Stimulated activated CD8-positive, alpha-beta memory T cell treated with anti-CD3 and anti-CD28 coated beads, Interleukin-4, amount 100 ng/mL, for 48 hours (primary cell): ENCODE measurements around the gene MAN1A2.
"Not testable (repeated sequence)": the region's sequence is repeated elsewhere in the genome, so short reads cannot be mapped to it uniquely, and the experiment has no call there.

ENCODE experiments used
- DNase-seq: peaks from one replicate; pipeline ENCODE4 v3.0.0-alpha.2; 2020

Gene MAN1A2

GRCh38 chr1:117367046-117368025, at the start of gene MAN1A2:
TSS of gene MAN1A2 (plus strand) at chr1:117367449. CDS start at chr1:117368184, 735 bp downstream.
- DNase-seq, result peak; percentile 82

DNA sequence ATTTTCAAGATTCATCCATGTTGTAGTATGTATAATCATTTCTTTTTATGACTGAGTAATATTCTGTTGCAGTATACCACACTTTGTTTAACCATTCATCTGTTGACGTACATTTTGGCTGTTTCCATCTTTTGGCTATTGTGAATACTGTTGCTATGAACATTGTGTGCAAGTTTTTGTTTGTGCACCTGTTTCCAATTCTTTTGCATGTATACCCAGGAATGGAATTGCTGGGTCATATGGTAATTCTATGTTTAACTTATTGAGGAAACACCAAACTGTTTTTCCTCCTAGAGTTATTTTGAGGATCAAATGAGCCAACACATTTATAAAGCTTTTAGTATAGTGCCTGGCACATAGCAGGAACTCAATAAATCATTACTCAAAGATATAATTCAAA, 49.2 kb upstream of the MAN1A2 start:
- no peak for DNase-seq

DNA sequence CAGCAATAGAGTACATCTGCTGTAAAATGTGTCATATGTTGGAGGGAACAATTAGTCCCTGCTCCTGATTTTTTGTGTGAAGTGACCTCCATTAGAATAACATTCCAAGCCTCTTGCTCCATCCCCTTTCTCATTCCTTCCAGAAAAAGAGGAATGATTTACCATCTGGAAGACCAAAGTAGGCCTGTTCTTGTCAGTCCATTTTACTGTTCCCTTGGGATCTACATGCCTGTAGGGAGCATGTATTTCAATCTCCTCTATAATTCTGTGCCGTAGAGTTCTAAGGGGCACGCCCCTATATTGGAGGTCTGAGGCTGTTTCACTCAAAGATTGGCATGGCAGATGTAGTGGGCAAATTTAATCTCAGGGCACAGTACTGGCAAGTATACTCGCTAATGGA, 48.8 kb upstream of the MAN1A2 start:
- no peak for DNase-seq

DNA sequence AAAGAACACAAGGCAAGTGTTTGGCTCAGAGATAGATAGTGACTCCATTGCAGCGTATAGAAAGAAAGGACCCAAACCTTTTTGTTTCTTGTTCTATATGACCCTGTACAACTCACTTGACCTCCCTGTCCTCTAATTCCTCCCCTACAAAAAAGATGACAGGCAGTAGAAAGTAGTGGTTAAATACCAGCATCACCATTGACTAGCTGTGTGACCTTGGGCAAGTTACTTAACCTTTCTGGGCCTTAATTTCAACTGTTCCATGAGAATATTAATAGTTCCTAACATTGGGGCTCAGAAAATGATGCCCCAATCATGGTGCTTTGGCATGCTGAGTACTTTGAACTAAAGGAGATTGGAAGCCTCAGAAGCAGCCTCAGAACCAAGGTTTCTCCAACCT, 46.7 kb upstream of the MAN1A2 start:
- no peak for DNase-seq

DNA sequence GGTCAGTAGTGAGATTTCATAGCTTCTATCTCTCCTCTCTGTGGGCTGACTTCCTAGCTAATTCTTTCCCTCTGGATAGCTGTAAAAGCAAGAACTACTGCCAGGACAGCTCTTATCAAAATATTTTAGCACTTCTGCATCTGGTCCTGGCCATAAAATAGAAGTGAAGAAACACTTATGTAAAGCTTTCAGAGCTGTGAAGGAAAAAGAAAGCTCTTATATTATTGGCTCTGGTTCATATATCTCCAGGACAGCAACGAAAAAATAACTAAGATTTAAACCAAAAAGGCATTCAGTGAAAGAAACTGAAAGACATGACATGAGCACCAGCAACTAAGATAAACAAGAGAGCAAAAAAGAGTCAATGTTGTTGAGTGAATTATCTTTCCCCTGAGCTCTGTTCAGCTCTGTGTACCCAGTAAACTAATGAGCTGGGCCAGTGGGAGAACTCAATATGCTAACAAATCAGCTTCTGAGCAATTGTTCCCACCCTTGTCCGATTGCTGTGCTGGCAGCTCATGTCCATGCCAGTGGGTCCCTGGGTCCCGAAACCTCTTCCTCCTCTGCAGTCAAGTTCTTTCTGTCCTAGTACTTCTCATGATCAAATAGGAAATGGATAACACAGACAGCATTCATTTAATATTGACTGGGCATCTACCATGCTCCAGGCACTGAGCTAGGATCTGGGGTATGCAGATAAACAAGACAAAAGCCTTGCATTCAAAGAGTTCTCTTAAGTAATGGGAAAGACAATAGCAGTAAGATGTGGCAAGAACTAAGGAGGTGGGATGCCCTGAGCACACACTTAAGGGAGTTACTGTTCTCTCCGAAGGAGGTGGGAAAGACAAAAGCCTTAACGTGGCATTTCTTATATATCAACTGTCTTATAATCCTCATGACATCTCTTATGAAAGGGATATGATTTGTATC, 45.3 kb upstream of the MAN1A2 start:
- DNase-seq, result no peak

- no peak for DNase-seq
These were observed 42.9 kb upstream of the MAN1A2 start for GRCh38 chr1:117324357-117324756.

- not testable (repeated sequence) for DNase-seq
These were observed 41.2 kb upstream of the MAN1A2 start for GRCh38 chr1:117326035-117326434.

DNA sequence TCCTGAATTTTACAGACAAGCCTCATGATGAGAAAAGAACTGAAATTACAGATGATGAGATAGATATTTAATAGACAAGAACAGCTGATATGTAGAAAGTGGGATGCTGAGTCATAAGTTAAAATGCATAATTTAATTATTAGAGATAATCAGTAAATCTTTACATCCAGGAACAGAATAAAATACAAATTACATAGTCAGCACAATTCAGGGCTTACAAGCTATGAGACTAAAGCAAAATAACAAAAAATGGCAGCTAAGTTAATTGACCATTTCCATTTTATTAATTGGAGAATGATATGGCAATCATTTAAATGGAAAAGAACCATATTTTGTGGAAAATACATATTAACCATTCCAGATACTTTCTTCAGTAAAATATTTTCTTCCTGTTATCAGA, 40.2 kb upstream of the MAN1A2 start:
- no peak for DNase-seq

- DNase-seq, result no peak
These were observed 31.7 kb upstream of the MAN1A2 start for GRCh38 chr1:117335376-117336086.

- DNase-seq, result no peak
These were observed 31.0 kb upstream of the MAN1A2 start for GRCh38 chr1:117336088-117336817.

GRCh38 chr1:117339866-117340700, 27.2 kb upstream of the MAN1A2 start:
- no peak for DNase-seq

GRCh38 chr1:117341123-117341522, 26.1 kb upstream of the MAN1A2 start:
- no peak for DNase-seq

GRCh38 chr1:117342397-117342796, 24.9 kb upstream of the MAN1A2 start:
- DNase-seq, result no peak

GRCh38 chr1:117346206-117346928, 20.9 kb upstream of the MAN1A2 start:
- DNase-seq, result peak; percentile 44

GRCh38 chr1:117347907-117348306, 19.3 kb upstream of the MAN1A2 start:
- no peak for DNase-seq

GRCh38 chr1:117352695-117353094, 14.6 kb upstream of the MAN1A2 start:
- DNase-seq, result not testable (repeated sequence)

GRCh38 chr1:117357833-117358603, 9.2 kb upstream of the MAN1A2 start:
- not testable (repeated sequence) for DNase-seq

DNA sequence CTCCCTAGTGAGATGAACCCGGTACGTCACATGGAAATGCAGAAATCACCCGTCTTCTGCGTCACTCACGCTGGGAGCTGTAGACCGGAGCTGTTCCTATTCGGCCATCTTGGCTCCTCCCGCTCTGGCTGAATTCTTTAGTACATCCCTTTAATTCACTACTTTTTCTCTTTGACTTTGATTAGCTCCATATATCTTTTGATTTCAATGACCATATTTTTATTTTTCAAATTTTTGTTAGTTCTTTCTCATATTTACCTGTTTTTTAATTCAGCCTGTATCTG, 8.7 kb upstream of the MAN1A2 start:
- DNase-seq, result not testable (repeated sequence)

- no peak for DNase-seq
These were observed 7.5 kb upstream of the MAN1A2 start for GRCh38 chr1:117359561-117360289.
